Cardiac muscle cell (in vitro differentiated cells and primary cell): Measurements from ENCODE around the gene NKIRAS1. TPM values are rescaled to one million over a fixed set of nuclear protein-coding genes. Genes with fewer than 3 reads are reported as not detected.

Source experiments
- DNase-seq, 2 donors: peaks; one replicate each; pipeline versions ENCODE4 v3.0.0 to v3.0.0-alpha.2; 2010 to 2017; ENCODE audit warnings: low read depth in 1 of 2, low spot score in 1 of 2
- H3K27ac ChIP-seq: fragments of 200-600 bp; sonication (generic); 2 replicates; pipeline ENCODE4 v1.5.1; 2016
- H3K27me3 ChIP-seq: fragments of 200-600 bp; sonication (generic); 2 replicates; pipeline ENCODE4 v1.6.0; 2016; ENCODE audit warnings: control low read depth
- H3K36me3 ChIP-seq: fragments of 200-600 bp; sonication (generic); 2 replicates; pipeline ENCODE4 v1.5.1; 2016; ENCODE audit warnings: control low read depth
- H3K4me1 ChIP-seq: fragments of 200-600 bp; sonication (generic); 2 replicates; pipeline ENCODE4 v1.8.1; 2017; ENCODE audit warnings: low read depth, mild to moderate bottlenecking, mixed run types
- H3K4me3 ChIP-seq: fragments of 200-600 bp; sonication (generic); 2 replicates; pipeline ENCODE4 v1.5.1; 2016; ENCODE audit warnings: mild to moderate bottlenecking
- H3K9me3 ChIP-seq: fragments of 200-600 bp; sonication (generic); 2 replicates; pipeline ENCODE4 v1.5.1; 2017; ENCODE audit warnings: low read depth, mild to moderate bottlenecking, control low read depth
- CTCF ChIP-seq: IDR thresholded peaks from 2 replicates; pipeline ENCODE4 v1.5.1; 2012; ENCODE audit warnings: low read depth, mild to moderate bottlenecking, low read length
- polyA plus RNA-seq: library from polyadenylated mRNA; unstranded; fragments of >200 nt; fragmentation: Nextera tagmentation; extraction: Ambion mirVana; gene quantifications from 2 replicates; pipeline ENCODE4 v1.2.1, GENCODE V29; 2016
- total RNA-seq: library from RNA; depleted of rRNA; stranded (reverse); fragments of >200 nt; gene quantifications from 2 replicates; pipeline ENCODE4 v1.2.3, GENCODE V29; 2016

NKIRAS1 gene
- total and polyA plus RNA-seq, 2 experiments from 2014 or later: 20.2 to 28.0 TPM

DNA sequence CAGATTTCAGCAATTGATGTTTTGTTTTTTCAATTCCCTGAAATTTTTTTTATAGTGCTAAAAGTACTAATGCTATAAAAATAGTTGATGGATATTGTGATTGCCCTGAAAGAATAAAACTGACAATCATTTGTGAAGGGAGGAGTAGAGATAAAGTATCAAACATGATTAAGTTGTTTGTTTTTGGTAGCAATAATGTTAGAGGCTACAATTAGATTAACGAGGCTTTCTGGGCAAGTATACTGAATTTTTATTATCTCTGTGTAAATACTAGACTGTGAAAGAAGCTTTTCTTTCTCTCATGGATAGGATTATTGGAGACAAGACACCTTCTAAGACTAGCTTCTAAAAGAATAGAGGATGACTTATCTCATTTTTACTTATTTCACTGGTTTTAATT is 43.9 kb upstream of the NKIRAS1 start:
- H3K4me1 ChIP-seq: no peaks in the 10 kb centered on the region
- H3K4me3 ChIP-seq: no peak overlapping the region
- no peaks in the 10 kb centered on the region for H3K9me3 ChIP-seq
- no peak overlapping the region for H3K27ac ChIP-seq
- DNase-seq: no peak
- H3K27me3 ChIP-seq: no peaks in the 10 kb centered on the region
- peaks cover 30% of the 10 kb centered on the region for H3K36me3 ChIP-seq
- TF ChIP-seq CTCF: no peak

GRCh38 chr3:23959135-23959900 is 42.5 kb upstream of the NKIRAS1 start:
- no peak for TF ChIP-seq CTCF
- H3K27ac ChIP-seq: no peak overlapping the region

DNA sequence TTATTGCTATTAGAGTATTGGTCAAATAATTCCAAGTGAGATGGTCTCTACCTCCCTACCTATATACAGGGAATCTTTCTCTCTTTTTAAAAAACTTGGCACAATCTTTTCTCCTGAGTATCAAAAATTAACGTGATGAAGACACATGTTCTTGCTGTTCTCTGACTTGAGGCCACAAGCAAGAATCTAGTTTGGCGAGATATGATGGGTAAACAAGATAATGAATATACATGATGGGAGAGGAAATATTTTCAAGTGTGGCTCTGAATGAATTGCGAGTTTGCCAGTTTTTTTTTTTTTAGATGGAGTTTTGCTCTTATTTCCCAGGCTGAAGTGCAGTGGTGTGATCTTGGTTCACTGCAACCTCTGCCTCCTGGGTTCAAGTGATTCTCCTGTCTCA is 39.9 kb upstream of the NKIRAS1 start:
- Histone ChIP-seq H3K9me3 (no peaks in the 10 kb centered on the region), H3K4me3 (no peak overlapping the region), H3K36me3 (peaks cover 20% of the 10 kb centered on the region), H3K4me1 (peaks cover 3% of the 10 kb centered on the region), H3K27me3 (no peaks in the 10 kb centered on the region), H3K27ac (no peak overlapping the region)
- no peak for DNase-seq
- no peak for TF ChIP-seq CTCF

More at GRCh38 chr3:23959135-23959900, 42.5 kb upstream of the NKIRAS1 start:
- H3K9me3 ChIP-seq: no peaks in the 10 kb centered on the region
- DNase-seq: peak in 1 of 2 donors; percentile 72
- no peak overlapping the region for H3K4me3 ChIP-seq
- peaks cover 31% of the 10 kb centered on the region for H3K36me3 ChIP-seq
- no peaks in the 10 kb centered on the region for H3K4me1 ChIP-seq
- H3K27me3 ChIP-seq: no peaks in the 10 kb centered on the region

DNA sequence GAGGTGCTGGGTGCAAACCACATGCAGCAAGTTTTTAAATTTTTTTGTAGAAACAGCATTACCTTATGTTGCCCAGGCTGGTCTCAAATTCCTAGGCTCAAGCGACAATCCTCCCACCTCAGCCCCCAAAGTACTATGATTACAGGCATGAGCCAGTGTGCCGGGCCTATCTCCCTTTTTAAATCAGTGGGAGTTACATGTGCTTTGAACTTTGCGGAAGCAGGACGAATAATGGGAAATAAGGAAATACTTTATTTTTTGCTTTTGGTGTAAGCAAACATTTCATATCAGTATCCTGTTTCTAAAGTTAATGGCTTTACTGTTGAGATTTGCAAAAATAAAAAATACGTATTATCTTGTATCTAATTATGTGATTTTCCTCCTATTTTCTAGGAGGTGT is 37.4 kb upstream of the NKIRAS1 start:
- no peak for DNase-seq
- TF ChIP-seq CTCF: no peak

DNA sequence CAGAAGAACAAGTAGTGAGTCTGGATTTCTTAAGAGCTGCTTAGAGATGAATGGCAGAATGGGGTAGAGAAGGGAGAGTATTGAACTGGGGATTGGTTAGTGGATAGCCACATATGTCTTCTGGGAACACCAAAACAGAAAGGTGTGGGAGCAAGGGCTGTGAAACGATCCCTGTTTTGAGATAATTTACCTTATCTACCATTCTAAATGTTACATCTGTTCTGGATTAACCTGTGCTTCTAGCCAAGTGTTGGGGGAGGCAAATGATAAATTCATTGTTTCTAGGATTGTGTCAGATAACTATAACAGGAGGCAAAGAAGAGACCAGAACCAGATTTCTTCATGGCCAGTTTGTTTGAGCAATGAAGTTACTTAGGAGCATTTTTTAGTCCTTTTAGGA is 36.7 kb upstream of the NKIRAS1 start:
- TF ChIP-seq CTCF: no peak
- Histone ChIP-seq H3K36me3 (peaks cover 10% of the 10 kb centered on the region), H3K27me3 (no peaks in the 10 kb centered on the region), H3K4me3 (no peak overlapping the region), H3K4me1 (peaks cover 20% of the 10 kb centered on the region), H3K27ac (no peak overlapping the region), H3K9me3 (no peaks in the 10 kb centered on the region)
- no peak for DNase-seq

More for the DNA sequence above, 37.4 kb upstream of the NKIRAS1 start:
- H3K4me1 ChIP-seq: peaks cover 15% of the 10 kb centered on the region
- no peaks in the 10 kb centered on the region for H3K27me3 ChIP-seq
- no peaks in the 10 kb centered on the region for H3K9me3 ChIP-seq
- peaks cover 10% of the 10 kb centered on the region for H3K36me3 ChIP-seq
- no peak overlapping the region for H3K27ac ChIP-seq
- no peak overlapping the region for H3K4me3 ChIP-seq
